Glomerular visceral epithelial cell (primary cell): ENCODE data around the gene SMG9.
A peak's percentile ranks its signal among the peaks of the same experiment; 100 is the strongest.

Source experiments
- DNase-seq: peaks from one replicate; pipeline ENCODE4 v3.0.0-alpha.2; 2016; ENCODE audit errors: extremely low spot score

SMG9 gene

GRCh38 chr19:43721469-43722048, 33.2 kb downstream of the SMG9 start:
- DNase-seq: no peak

- no peak for DNase-seq
Observed at GRCh38 chr19:43720936-43721335, 33.8 kb downstream of the SMG9 start.

DNA sequence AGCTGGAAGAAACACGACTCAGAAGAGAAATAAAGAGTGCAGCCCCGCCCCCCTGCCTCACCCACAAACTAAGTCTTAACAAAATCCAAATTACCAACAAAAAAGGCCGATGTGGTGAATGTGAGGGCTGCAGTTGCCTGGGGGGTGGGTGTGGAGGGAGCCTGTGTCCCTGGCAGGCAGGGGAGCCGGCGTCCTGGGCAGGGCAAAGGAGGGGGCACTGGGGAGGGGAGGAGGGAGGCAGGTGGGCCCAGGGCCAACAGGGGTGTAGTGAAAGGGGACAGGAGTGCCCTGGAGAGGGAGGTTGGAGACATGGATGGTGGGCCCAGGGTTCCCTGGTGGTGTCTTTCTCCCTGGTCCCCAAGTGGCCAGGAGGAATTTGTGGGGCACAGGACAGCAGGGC, 34.8 kb downstream of the SMG9 start:
- DNase-seq: no peak

DNA sequence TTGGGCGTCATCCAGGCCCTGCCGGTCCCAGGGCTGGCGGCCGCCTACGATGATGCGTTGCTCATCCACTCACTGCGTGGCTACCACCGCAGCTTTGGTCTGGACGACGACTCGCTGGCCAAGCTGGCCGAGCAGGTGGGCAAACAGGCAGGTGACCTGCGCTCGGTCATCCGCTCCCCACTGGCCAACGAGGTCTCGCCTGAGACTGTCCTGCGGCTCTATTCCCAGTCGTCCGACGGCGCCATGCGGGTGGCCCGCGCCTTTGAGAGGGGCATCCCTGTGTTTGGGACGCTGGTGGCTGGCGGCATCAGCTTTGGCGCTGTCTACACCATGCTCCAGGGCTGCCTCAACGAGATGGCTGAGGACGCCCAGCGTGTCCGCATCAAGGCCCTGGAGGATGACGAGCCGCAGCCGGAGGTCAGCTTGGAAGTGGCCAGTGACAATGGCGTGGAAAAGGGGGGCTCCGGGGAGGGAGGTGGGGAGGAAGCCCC, 35.3 kb downstream of the SMG9 start:
- no peak for DNase-seq

DNA sequence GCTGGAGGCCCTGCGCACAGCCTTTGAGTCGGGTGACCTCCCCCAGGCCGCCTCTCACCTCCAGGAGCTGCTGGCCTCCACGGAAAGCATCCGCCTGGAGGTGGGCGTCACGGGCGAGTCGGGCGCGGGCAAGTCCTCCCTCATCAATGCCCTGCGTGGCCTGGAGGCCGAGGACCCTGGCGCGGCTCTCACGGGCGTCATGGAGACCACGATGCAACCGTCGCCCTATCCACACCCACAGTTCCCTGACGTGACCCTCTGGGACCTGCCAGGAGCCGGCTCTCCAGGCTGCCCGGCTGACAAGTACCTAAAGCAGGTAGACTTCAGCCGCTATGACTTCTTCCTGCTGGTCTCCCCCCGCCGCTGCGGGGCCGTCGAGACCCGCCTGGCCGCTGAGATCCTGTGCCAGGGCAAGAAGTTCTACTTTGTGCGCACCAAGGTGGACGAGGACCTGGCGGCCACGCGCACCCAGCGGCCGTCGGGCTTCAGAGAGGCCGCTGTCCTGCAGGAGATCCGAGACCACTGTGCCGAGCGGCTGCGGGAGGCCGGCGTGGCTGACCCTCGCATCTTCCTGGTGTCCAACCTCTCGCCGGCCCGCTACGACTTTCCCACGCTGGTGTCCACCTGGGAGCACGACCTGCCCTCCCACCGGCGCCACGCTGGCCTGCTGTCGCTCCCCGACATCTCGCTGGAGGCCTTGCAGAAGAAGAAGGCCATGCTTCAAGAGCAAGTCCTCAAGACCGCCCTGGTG, 36.0 kb downstream of the SMG9 start:
- DNase-seq: no peak

DNA sequence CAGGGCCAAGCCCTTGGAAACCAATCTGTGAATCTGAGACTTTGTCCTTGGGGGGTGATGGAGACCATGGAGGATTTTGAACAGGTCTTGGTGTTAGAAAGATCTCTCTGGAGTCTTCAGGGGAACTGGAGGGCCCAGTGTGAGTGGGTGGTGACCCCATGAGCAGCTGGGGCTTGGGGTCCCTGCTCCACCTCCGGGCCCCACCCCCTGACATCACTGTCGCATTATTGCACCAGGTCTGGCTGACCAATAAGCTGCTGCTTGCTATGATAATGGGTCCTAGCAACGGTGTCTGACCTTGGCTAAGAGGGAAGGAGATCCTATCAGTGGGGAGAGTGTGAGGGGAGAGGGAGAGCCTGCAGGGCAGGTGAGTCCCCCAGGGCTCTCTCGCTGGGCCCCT, 39.0 kb downstream of the SMG9 start, which contains the start of gene IRGC:
IRGC (plus strand) TSS at position 301 of the 400 bp plus-strand sequence. CDS start 2,483 bp downstream, outside the sequence.
- DNase-seq: no peak

- DNase-seq: no peak
Observed at GRCh38 chr19:43713208-43713607, 41.6 kb downstream of the SMG9 start.

GRCh38 chr19:43711751-43712355, 42.9 kb downstream of the SMG9 start:
- DNase-seq: no peak

DNA sequence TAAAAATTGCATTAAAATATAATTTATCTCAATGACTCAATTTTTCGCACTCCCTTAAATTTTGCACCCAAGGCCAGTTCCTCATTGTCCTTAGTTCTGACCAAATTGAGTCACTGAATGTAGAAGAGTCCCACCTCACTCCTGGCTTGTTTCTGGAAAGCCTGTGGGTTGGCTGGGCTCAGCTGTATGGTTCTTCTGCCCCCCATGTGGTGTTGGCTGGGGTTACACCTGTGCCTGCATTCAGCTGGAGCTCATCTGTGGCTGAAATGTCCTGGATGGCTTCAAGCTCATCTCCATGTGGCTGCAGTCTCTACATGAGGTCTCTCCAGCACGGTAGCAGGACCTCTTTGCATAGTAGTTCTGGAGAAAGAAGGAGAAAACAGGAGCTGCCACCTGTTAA, 46.0 kb downstream of the SMG9 start:
- DNase-seq: no peak

GRCh38 chr19:43707158-43707712, 47.5 kb downstream of the SMG9 start:
- DNase-seq: no peak

- no peak for DNase-seq
Observed at GRCh38 chr19:43705729-43706128, 49.0 kb downstream of the SMG9 start.

DNA sequence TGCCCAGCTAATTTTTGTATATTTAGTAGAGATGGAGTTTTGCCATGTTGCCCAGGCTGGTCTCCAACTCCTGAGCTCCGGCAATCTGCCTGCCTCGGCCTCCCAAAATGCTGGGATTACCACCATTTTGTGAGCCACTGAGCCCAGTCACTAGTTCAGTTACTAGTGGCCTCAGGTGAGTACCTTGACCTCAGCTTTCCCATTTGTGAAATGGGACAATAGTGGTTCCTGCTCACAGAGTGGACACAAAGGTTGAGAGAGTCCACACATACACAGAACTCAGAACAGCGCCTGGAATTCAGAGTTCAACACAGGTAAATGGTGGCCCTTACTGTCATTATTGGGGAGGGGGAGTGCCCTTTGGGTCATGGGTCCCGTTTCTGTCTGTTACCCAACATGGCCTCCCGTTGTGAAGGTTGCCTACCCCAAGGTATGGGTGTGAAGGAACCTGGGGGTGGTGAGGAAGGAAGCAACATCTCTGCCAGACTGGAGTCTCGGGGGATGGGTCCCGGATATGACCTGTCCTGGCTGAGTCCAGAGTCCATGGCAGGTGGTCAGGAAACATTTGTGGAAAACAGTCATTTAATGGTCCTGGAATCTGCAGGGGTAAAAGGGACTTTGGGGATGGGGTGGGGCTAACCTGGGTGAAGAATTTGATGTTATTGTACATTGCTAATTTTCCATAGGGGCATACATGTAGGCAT, 50.6 kb downstream of the SMG9 start:
- DNase-seq: peak; percentile 30

GRCh38 chr19:43700395-43701000, 54.3 kb downstream of the SMG9 start:
- DNase-seq: peak; percentile 16

- DNase-seq: no peak
Observed at GRCh38 chr19:43699506-43700394, 55.0 kb downstream of the SMG9 start.

DNA sequence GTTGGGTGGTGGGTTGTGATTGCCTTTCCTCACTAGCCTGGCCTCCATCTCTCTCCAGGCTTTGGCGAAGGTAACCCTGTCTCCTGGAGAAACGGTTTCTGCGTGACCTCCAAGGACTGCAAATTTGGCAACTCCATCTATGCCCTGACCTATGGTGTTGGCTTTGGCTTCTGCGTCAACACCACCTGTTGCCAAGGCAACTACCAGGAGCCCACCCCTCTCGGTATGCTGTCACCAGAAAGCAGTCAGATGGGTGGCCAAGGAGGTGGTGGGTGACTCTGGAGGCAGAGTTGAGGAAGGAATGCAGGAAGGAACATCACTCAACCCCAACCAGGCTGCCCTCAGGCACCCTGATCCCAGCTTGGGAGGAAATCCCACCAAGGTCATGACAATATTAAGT, 57.5 kb downstream of the SMG9 start:
- DNase-seq: no peak

DNA sequence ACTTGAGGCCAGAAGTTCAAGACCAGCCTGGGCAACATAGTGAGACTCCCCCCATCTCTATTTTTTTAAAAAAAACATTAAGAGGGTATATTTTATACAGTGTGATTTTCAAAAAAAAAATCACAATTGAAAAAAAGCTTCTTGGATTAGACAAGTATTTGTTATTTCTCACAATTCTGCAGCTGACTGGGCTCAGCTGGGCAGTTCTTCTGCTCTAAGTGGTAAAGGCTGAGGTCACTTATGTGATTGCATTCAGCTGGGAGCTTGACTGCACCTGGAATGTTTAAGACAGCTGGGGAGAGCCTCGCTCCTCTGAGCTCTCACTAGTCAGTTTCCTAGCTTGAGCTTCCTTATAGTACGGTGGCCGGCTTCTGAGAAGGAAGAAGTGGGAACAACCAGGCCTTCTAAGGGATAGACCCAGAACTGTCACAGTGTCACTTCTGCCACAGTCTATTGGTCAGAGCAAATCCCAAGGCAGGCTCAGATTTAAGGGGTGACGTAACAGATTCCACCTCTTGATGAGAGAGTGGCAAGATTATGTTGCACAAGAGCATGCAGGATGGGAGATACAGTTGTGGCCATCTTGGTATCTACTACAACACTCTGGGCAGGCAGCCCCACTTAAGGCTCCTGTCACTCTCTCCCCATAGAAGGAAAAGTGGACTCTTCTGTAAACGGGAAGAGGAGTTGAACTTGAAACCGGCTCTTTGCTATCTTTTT, 58.6 kb downstream of the SMG9 start:
- DNase-seq: no peak

DNA sequence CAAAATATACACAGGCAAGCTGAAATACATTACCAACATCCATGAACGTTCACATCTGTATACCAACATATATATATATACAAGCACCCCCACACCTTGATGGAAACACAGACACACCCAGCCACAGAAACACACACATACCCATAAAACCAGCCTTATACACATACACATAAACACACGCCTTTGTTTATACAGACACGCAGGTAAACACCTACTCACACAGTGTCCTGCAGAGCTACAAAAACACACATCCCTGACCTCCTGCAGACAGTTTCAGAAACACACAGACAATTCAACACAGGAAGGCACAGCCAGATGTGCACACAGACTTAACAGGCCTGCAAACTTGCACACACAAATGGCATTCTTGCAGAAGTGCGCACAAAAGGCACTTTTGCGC, 60.2 kb downstream of the SMG9 start:
- DNase-seq: no peak

- no peak for DNase-seq
Observed at GRCh38 chr19:43692877-43693276, 61.9 kb downstream of the SMG9 start.

DNA sequence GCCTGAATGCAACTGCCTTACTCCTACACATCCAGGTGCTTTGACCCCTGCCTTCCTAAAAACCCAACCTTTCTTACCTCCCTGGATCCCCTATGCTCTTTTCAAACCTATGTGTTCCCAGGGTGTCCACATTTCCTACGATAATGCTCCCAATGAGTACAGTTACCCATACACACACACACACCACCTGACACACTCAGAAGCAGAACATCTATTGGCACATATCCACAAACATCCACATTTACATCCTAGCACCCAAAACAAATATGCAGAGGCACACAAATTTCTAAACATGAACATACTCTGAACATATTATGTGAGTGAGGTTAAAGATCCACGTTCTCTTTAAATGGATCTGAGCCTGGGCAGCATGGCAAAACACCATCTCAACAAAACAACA, 62.4 kb downstream of the SMG9 start:
- no peak for DNase-seq

DNA sequence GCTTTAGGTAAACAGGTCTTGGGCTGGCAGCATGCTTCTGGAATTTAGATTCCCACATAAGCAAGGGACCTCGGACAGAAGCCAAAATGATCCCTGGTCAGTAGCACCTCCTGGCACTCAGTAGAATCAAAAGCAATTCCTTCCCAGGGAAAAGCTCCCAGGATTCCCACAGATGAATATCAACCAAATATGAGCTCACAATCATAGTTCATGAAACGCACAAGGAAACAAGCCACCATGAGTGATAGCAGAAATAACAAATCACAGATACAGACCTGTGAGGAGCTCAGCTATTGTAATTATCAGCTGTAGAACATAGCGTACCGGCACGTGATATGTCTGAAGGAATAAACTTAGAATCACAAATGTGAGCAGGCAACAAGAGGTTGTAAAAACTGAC, 63.0 kb downstream of the SMG9 start:
- DNase-seq: no peak
